B cell (primary cell): ENCODE data around the gene XXYLT1. TPM values are rescaled to one million over a fixed set of nuclear protein-coding genes. Genes with fewer than 3 reads are reported as not detected.

Experiments used
- ATAC-seq: fragments of 200-7000 bp; cut with Tn5 transposase; one replicate; pipeline ENCODE4 v1.10.0; 2021; ENCODE audit warnings: low read depth, mild to moderate bottlenecking, moderate number of reproducible peaks, moderate library complexity
- CTCF ChIA-PET: fragments of 350-600 bp; sonication (Branson Sonifier 250); formaldehyde crosslinking; loops from one replicate; lab custom pipeline; 2021; ENCODE audit warnings: antibody characterized with exemption, inconsistent platforms; lab: Charles Lee
- POLR2A ChIA-PET: fragments of 350-600 bp; sonication (Branson Sonifier 250); formaldehyde crosslinking; loops from one replicate; lab custom pipeline; 2021; ENCODE audit warnings: antibody characterized with exemption; lab: Charles Lee
- DNase-seq: peaks from one replicate; pipeline ENCODE4 v3.0.0; 2013
- H2AFZ ChIP-seq: 2 replicates; pipeline ENCODE4 v1.6.1; 2012; ENCODE audit warnings: mild to moderate bottlenecking, low read depth, low read length; ENCODE audit not compliant: insufficient read depth, poor library complexity, severe bottlenecking
- H3K27ac ChIP-seq, 2 donors: 1 replicate in 1 of 2; 2 replicates in 1 of 2; pipeline ENCODE4 v1.5.1; 2012 to 2013; ENCODE audit warnings: low read length in 2 of 2, mild to moderate bottlenecking in 2 of 2, moderate library complexity in 1 of 2
- H3K27me3 ChIP-seq, 4 experiments: fragments of 200-600 bp in 1 of 4; sonication (generic) in 1 of 4; replicated peaks in 1 of 4; 1 replicate in 2 of 4; 2 replicates in 2 of 4; pipeline versions ENCODE4 v1.6.1 to v1.7.0; 2013 to 2016; ENCODE audit warnings: low read length in 3 of 4, mild to moderate bottlenecking in 2 of 4, mixed read lengths in 1 of 4, moderate library complexity in 1 of 4; ENCODE audit not compliant: insufficient read depth in 4 of 4, control insufficient read depth in 3 of 4; ENCODE audit errors: control extremely low read depth in 1 of 4
- H3K36me3 ChIP-seq, 2 experiments: replicated peaks in 1 of 2; 1 replicate in 1 of 2; 2 replicates in 1 of 2; pipeline versions ENCODE4 v1.6.1 to v1.7.1; 2013; ENCODE audit warnings: low read length in 1 of 2; ENCODE audit not compliant: insufficient read depth in 2 of 2, control insufficient read depth in 1 of 2; ENCODE audit errors: control extremely low read depth in 1 of 2, extremely low read depth in 1 of 2
- H3K4me1 ChIP-seq, 2 donors: fragments of 200-600 bp in 1 of 2; sonication (generic) in 1 of 2; 1 replicate in 1 of 2; 2 replicates in 1 of 2; pipeline versions ENCODE4 v1.5.1 to v1.6.1; 2013 to 2017; ENCODE audit warnings: low read length in 2 of 2; ENCODE audit not compliant: control insufficient read depth in 2 of 2, insufficient read depth in 2 of 2
- H3K4me2 ChIP-seq: replicated peaks from 2 replicates; pipeline ENCODE3; 2012; ENCODE audit warnings: mild to moderate bottlenecking, low read depth, low read length; ENCODE audit not compliant: poor library complexity, severe bottlenecking
- H3K4me3 ChIP-seq, 5 experiments: fragments of 200-600 bp in 1 of 5; sonication (generic) in 1 of 5; 1 replicate in 3 of 5; 2 replicates in 2 of 5; pipeline versions ENCODE4 v1.5.1 to v1.7.0; 2011 to 2016; ENCODE audit warnings: low read length in 4 of 5, mild to moderate bottlenecking in 4 of 5, low read depth in 2 of 5, control low read depth in 1 of 5, moderate library complexity in 1 of 5; ENCODE audit not compliant: insufficient read depth in 1 of 5; ENCODE audit errors: control extremely low read depth in 1 of 5, extremely low read depth in 1 of 5
- H3K79me2 ChIP-seq: fragments of 200-600 bp; sonication (generic); one replicate; pipeline ENCODE4 v1.6.0; 2016; ENCODE audit warnings: low read length; ENCODE audit not compliant: control insufficient read depth, insufficient read depth
- H3K9ac ChIP-seq: fragments of 200-600 bp; sonication (generic); 2 replicates; pipeline ENCODE4 v1.6.1; 2017; ENCODE audit warnings: mild to moderate bottlenecking, low read length, moderate library complexity
- H3K9me3 ChIP-seq, 3 donors: one replicate each; pipeline versions ENCODE4 v1.6.1 to v1.7.1; 2013; ENCODE audit warnings: low read length in 2 of 3; ENCODE audit not compliant: control insufficient read depth in 2 of 3, insufficient read depth in 1 of 3; ENCODE audit errors: control extremely low read depth in 1 of 3
- H4K20me1 ChIP-seq: 2 replicates; pipeline ENCODE4 v1.6.0; 2012; ENCODE audit warnings: mild to moderate bottlenecking, low read length; ENCODE audit not compliant: insufficient read depth, control insufficient read depth, poor library complexity, severe bottlenecking
- H3K27ac Mint-ChIP-seq: one replicate; pipeline ENCODE4 v1.8.0; 2021; ENCODE audit warnings: mixed read lengths
- H3K27me3 Mint-ChIP-seq: one replicate; pipeline ENCODE4 v1.8.0; 2021; ENCODE audit warnings: mixed read lengths
- H3K4me1 Mint-ChIP-seq: one replicate; pipeline ENCODE4 v1.8.0; 2021; ENCODE audit warnings: mixed read lengths
- H3K4me3 Mint-ChIP-seq: one replicate; pipeline ENCODE4 v1.8.0; 2021; ENCODE audit warnings: mixed read lengths
- H3K9me3 Mint-ChIP-seq: one replicate; pipeline ENCODE4 v1.8.0; 2022; ENCODE audit warnings: mixed read lengths; ENCODE audit not compliant: insufficient read depth
- CTCF ChIP-seq: fragments of 200-600 bp; IDR thresholded peaks from one replicate; pipeline ENCODE4 v1.8.0; 2022; ENCODE audit warnings: antibody characterized with exemption, mild to moderate bottlenecking
- EZH2 ChIP-seq: IDR thresholded peaks from 2 replicates; pipeline ENCODE4 v1.6.1; 2012; ENCODE audit warnings: borderline replicate concordance, low read depth, mild to moderate bottlenecking, moderate library complexity, low read length; ENCODE audit not compliant: insufficient read depth, poor library complexity, severe bottlenecking
- WGBS: methylation state at CpG from one replicate; pipeline ENCODE4 v1.1.5; 2013; ENCODE audit warnings: missing lambda C conversion rate; ENCODE audit not compliant: insufficient coverage; 5-methylcytosine and 5-hydroxymethylcytosine counted together
- intact Hi-C: fragments of 100-400 bp; cut with micrococcal nuclease; formaldehyde crosslinking; loops from one replicate; pipeline ENCODE4 v1.10.0; 2022
- polyA plus RNA-seq: library from polyadenylated mRNA; depleted of rRNA; stranded (reverse); fragments of >200 nt; gene quantifications from 2 replicates; pipeline ENCODE4 v1.2.3, GENCODE V29; 2012
- total RNA-seq, 2 donors: library from RNA; stranded (reverse); fragments of 120-200 nt in 1 of 2; gene quantifications; 1 replicate in 1 of 2; 2 replicates in 1 of 2; pipeline versions ENCODE4 v1.2.3 to v1.2.4, GENCODE V29; 2013 to 2022

XXYLT1 gene
- total and polyA plus RNA-seq, 2 donors (not counting 1 experiment from before 2014, with no cell fraction given): 2.6 to 11.2 TPM

- Histone ChIP-seq H3K27me3 (no peaks in the 10 kb centered on the region), H3K4me1 (peaks cover 18 to 28% of the 10 kb centered on the region in 2 donors), H3K9me3 (no peaks in the 10 kb centered on the region), H3K79me2 (peaks cover 5% of the 10 kb centered on the region), H4K20me1 (no peaks in the 10 kb centered on the region), H3K9ac (no peak overlapping the region), H2AFZ (no peak overlapping the region), H3K36me3 (no peaks in the 10 kb centered on the region), H3K4me2 (no peak overlapping the region), H3K4me3 (no peak overlapping the region), H3K27ac (no peak overlapping the region)
- no peaks in the 10 kb centered on the region for H3K9me3 Mint-ChIP-seq
- DNase-seq: no peak
- POLR2A ChIA-PET: interaction anchor here (0.7 kb wide), 1 partner anchor 23 kb away, joined by 4 read pairs; no protein-coding TSS in a partner anchor
- WGBS: 71% methylated on average over 8 of the region's 12 CpGs
- ATAC-seq: no peak
- no peak overlapping the region for H3K27ac Mint-ChIP-seq
- no peak overlapping the region for H3K4me3 Mint-ChIP-seq
- intact Hi-C loops: no loop called here
- no peaks in the 10 kb centered on the region for H3K27me3 Mint-ChIP-seq
- peaks cover 40% of the 10 kb centered on the region for H3K4me1 Mint-ChIP-seq
- CTCF ChIA-PET: interaction anchor here (0.5 to 0.7 kb wide), 2 partner anchors 24 to 487 kb away, joined by 4 read pairs; no protein-coding TSS in a partner anchor
- TF ChIP-seq EZH2: no peak
- no peak for TF ChIP-seq CTCF
These were observed 189.6 kb downstream of the XXYLT1 start for GRCh38 chr3:195081242-195081963.

GRCh38 chr3:195080571-195081151, 190.3 kb downstream of the XXYLT1 start:
- Histone ChIP-seq H2AFZ (no peak overlapping the region), H4K20me1 (no peaks in the 10 kb centered on the region), H3K79me2 (peaks cover 5% of the 10 kb centered on the region), H3K9ac (no peak overlapping the region), H3K4me3 (no peak overlapping the region), H3K27ac (no peak overlapping the region), H3K9me3 (no peaks in the 10 kb centered on the region), H3K4me1 (peaks cover 21 to 35% of the 10 kb centered on the region in 2 donors), H3K36me3 (no peaks in the 10 kb centered on the region), H3K4me2 (peak overlapping the region; percentile 47), H3K27me3 (no peaks in the 10 kb centered on the region)
- ChIA-PET CTCF (interaction anchor here (0.5 kb wide), 1 partner anchor 487 kb away, joined by 4 read pairs; no protein-coding TSS in a partner anchor), POLR2A (interaction anchor here (0.7 kb wide), 1 partner anchor 23 kb away, joined by 4 read pairs; no protein-coding TSS in a partner anchor)
- no peak for ATAC-seq
- DNase-seq: no peak
- H3K27me3 Mint-ChIP-seq: no peaks in the 10 kb centered on the region
- intact Hi-C loops: no loop called here
- H3K4me3 Mint-ChIP-seq: no peak overlapping the region
- TF ChIP-seq EZH2 (no peak), CTCF (no peak)
- peaks cover 42% of the 10 kb centered on the region for H3K4me1 Mint-ChIP-seq
- 49% methylated on average over 15 of the region's 16 CpGs for WGBS
- no peaks in the 10 kb centered on the region for H3K9me3 Mint-ChIP-seq
- H3K27ac Mint-ChIP-seq: no peak overlapping the region
